Measurements from ENCODE around the gene RAD51AP1. TPM values are rescaled to one million over a fixed set of nuclear protein-coding genes. Genes with fewer than 3 reads are reported as not detected.
A peak's percentile ranks its signal among the peaks of the same experiment; 100 is the strongest.

RAD51AP1 gene
- polyA plus RNA-seq, 1 donor from 2014 or later, result 6.6 TPM

DNA sequence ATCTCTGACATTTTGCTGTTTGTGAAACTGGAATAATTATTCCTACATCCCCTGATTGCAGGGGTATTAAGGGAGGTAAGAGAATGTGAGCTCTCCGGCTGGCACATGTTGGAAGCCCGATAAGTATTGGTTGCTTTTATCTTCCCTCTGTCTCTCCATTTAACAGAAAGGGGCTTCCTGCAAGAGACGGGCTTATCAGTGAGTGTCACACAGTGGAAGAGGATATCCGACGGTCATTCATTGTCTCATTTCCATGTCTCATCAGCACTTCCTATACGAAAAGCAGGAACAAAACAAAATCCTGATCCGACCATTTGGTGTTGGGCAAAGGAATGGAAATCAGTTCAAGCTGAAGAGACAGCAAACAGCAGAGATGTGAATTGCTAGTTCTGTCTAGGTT is 34.0 kb downstream of the RAD51AP1 start:
- H3F3A ChIP-seq (ENCODE audit: insufficient read depth, low read length, poor library complexity, severe bottlenecking), result no peaks in the 10 kb centered on the region
- no peak overlapping the region for H3K27ac ChIP-seq (ENCODE audit: low read length)
- H3K36me3 ChIP-seq (ENCODE audit: insufficient read depth, low read length), result no peaks in the 10 kb centered on the region
- H3K4me3 ChIP-seq (ENCODE audit: low read length), result no peak overlapping the region
- H3K9me3 ChIP-seq (ENCODE audit: low read length), result no peaks in the 10 kb centered on the region
- H2AFZ ChIP-seq (ENCODE audit: low read depth, low read length), result no peak overlapping the region
- H3K27me3 ChIP-seq (ENCODE audit: insufficient read depth, low read depth, low read length), result no peaks in the 10 kb centered on the region
- no peaks in the 10 kb centered on the region for H4K20me1 ChIP-seq (ENCODE audit: insufficient read depth)
- no peak overlapping the region for H3K9ac ChIP-seq (ENCODE audit: low read length)
- no peaks in the 10 kb centered on the region for H3K9me2 ChIP-seq (ENCODE audit: insufficient read depth, low read length)
- no peaks in the 10 kb centered on the region for H3K79me2 ChIP-seq (replicated peaks; ENCODE audit: insufficient read depth, low read length)
- TF ChIP-seq EZH2 (IDR thresholded peaks at IDR 0.05; ENCODE audit: borderline replicate concordance, insufficient read depth, low read length, poor library complexity, severe bottlenecking), result no peak
- TF ChIP-seq TAF1 (IDR thresholded peaks at IDR 0.05; ENCODE audit: low read depth), result no peak
- TF ChIP-seq, protein P1, sequence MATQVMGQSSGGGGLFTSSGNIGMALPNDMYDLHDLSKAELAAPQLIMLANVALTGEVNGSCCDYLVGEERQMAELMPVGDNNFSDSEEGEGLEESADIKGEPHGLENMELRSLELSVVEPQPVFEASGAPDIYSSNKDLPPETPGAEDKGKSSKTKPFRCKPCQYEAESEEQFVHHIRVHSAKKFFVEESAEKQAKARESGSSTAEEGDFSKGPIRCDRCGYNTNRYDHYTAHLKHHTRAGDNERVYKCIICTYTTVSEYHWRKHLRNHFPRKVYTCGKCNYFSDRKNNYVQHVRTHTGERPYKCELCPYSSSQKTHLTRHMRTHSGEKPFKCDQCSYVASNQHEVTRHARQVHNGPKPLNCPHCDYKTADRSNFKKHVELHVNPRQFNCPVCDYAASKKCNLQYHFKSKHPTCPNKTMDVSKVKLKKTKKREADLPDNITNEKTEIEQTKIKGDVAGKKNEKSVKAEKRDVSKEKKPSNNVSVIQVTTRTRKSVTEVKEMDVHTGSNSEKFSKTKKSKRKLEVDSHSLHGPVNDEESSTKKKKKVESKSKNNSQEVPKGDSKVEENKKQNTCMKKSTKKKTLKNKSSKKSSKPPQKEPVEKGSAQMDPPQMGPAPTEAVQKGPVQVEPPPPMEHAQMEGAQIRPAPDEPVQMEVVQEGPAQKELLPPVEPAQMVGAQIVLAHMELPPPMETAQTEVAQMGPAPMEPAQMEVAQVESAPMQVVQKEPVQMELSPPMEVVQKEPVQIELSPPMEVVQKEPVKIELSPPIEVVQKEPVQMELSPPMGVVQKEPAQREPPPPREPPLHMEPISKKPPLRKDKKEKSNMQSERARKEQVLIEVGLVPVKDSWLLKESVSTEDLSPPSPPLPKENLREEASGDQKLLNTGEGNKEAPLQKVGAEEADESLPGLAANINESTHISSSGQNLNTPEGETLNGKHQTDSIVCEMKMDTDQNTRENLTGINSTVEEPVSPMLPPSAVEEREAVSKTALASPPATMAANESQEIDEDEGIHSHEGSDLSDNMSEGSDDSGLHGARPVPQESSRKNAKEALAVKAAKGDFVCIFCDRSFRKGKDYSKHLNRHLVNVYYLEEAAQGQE (IDR thresholded peaks at IDR 0.05; ENCODE audit: borderline replicate concordance), result no peak
- TF ChIP-seq, protein P2, sequence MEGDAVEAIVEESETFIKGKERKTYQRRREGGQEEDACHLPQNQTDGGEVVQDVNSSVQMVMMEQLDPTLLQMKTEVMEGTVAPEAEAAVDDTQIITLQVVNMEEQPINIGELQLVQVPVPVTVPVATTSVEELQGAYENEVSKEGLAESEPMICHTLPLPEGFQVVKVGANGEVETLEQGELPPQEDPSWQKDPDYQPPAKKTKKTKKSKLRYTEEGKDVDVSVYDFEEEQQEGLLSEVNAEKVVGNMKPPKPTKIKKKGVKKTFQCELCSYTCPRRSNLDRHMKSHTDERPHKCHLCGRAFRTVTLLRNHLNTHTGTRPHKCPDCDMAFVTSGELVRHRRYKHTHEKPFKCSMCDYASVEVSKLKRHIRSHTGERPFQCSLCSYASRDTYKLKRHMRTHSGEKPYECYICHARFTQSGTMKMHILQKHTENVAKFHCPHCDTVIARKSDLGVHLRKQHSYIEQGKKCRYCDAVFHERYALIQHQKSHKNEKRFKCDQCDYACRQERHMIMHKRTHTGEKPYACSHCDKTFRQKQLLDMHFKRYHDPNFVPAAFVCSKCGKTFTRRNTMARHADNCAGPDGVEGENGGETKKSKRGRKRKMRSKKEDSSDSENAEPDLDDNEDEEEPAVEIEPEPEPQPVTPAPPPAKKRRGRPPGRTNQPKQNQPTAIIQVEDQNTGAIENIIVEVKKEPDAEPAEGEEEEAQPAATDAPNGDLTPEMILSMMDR (IDR thresholded peaks at IDR 0.05; ENCODE audit: poor library complexity, severe bottlenecking), result no peak
- no peak for TF ChIP-seq POLR2AphosphoS5 (IDR thresholded peaks at IDR 0.05)
- TF ChIP-seq SMC3 (conservative IDR thresholded peaks at IDR 0.05; ENCODE audit: poor library complexity), result no peak
- TF ChIP-seq RAD21 (conservative IDR thresholded peaks at IDR 0.05), result no peak
- TF ChIP-seq MXI1 (conservative IDR thresholded peaks at IDR 0.05; ENCODE audit: poor library complexity, severe bottlenecking), result no peak
- TF ChIP-seq EP300 (conservative IDR thresholded peaks at IDR 0.05; ENCODE audit: poor library complexity, severe bottlenecking), result no peak
- no peak overlapping the region for H3K4me2 ChIP-seq (ENCODE audit: low read length)

DNA sequence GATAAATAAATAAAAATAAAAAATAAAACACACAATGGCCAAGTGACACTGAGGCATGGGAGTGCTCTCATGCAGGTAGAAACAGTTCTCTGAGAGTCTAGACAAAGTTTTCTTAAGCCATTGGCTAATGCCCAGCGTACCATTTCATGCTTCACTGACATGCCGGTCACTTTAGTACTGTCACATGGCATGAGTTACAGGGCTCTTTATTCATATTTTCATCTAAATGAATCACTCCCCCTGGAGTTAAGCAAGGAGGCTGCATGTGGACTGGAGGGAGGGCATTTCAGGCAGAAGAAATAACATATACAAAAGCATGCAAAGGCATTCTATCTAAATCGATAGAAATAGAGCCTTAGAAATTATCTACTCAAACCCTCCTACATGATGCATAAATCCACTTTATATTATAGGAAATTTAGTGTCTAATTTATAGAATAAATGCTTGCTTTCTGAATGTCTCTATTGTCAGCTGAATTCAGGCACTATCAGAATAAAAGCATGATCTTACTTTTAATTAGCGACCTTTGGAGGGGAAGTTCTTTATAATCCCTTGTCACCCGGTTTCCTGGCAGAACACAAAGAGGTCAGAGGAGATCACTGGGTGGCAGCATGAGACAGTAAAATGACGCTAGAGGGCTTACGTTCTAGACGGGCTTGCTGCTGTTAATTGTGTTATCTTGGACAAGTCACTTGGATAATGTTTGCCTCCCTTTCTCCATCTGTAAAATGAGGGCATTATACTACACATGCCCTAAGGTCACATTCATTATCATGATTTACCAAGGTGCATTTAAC is 40.8 kb downstream of the RAD51AP1 start:
- Histone ChIP-seq H3K79me2 (replicated peaks; ENCODE audit: insufficient read depth, low read length) (no peaks in the 10 kb centered on the region), H3F3A (ENCODE audit: insufficient read depth, low read length, poor library complexity, severe bottlenecking) (no peaks in the 10 kb centered on the region), H3K4me2 (ENCODE audit: low read length) (no peak overlapping the region), H3K27me3 (ENCODE audit: insufficient read depth, low read depth, low read length) (no peaks in the 10 kb centered on the region), H4K20me1 (ENCODE audit: insufficient read depth) (no peaks in the 10 kb centered on the region), H3K27ac (ENCODE audit: low read length) (no peak overlapping the region), H3K9ac (ENCODE audit: low read length) (no peak overlapping the region), H3K9me3 (ENCODE audit: low read length) (no peaks in the 10 kb centered on the region), H3K4me3 (ENCODE audit: low read length) (no peak overlapping the region), H2AFZ (ENCODE audit: low read depth, low read length) (no peak overlapping the region), H3K9me2 (ENCODE audit: insufficient read depth, low read length) (no peaks in the 10 kb centered on the region), H3K36me3 (ENCODE audit: insufficient read depth, low read length) (no peaks in the 10 kb centered on the region)
- TF ChIP-seq MXI1 (conservative IDR thresholded peaks at IDR 0.05; ENCODE audit: poor library complexity, severe bottlenecking), result no peak
- peak; percentile 44 for TF ChIP-seq SMC3 (conservative IDR thresholded peaks at IDR 0.05; ENCODE audit: poor library complexity)
- peak; percentile 52 for TF ChIP-seq RAD21 (conservative IDR thresholded peaks at IDR 0.05)
- TF ChIP-seq, protein P2 (IDR thresholded peaks at IDR 0.05; ENCODE audit: poor library complexity, severe bottlenecking), result peak; percentile 49
- TF ChIP-seq TAF1 (IDR thresholded peaks at IDR 0.05; ENCODE audit: low read depth), result no peak
- TF ChIP-seq POLR2AphosphoS5 (IDR thresholded peaks at IDR 0.05), result no peak
- no peak for TF ChIP-seq EP300 (conservative IDR thresholded peaks at IDR 0.05; ENCODE audit: poor library complexity, severe bottlenecking)
- TF ChIP-seq, protein P1 (IDR thresholded peaks at IDR 0.05; ENCODE audit: borderline replicate concordance), result no peak
- TF ChIP-seq EZH2 (IDR thresholded peaks at IDR 0.05; ENCODE audit: borderline replicate concordance, insufficient read depth, low read length, poor library complexity, severe bottlenecking), result no peak

Data from neural cell (in vitro differentiated cells).